22Rv1 (cell line): ENCODE data around the gene SHQ1.

Source experiments
- H3K27ac ChIP-seq: fragments of 450-650 bp; 2 replicates; pipeline ENCODE4 v1.5.1; 2017
- ZFX ChIP-seq: fragments of 450-650 bp; IDR thresholded peaks from 2 replicates; pipeline ENCODE4 v1.6.1; 2017; ENCODE audit warnings: antibody characterized with exemption, borderline replicate concordance
- TF ChIP-seq, protein P1 (sequence below): fragments of 450-650 bp; IDR thresholded peaks from 2 replicates; pipeline ENCODE4 v1.5.1; 2017; ENCODE audit warnings: mild to moderate bottlenecking

SHQ1 gene

GRCh38 chr3:72891053-72891855, 43.0 kb upstream of the SHQ1 start:
- H3K27ac ChIP-seq: no peak overlapping the region
- TF ChIP-seq ZFX: no peak
- TF ChIP-seq, protein P1, sequence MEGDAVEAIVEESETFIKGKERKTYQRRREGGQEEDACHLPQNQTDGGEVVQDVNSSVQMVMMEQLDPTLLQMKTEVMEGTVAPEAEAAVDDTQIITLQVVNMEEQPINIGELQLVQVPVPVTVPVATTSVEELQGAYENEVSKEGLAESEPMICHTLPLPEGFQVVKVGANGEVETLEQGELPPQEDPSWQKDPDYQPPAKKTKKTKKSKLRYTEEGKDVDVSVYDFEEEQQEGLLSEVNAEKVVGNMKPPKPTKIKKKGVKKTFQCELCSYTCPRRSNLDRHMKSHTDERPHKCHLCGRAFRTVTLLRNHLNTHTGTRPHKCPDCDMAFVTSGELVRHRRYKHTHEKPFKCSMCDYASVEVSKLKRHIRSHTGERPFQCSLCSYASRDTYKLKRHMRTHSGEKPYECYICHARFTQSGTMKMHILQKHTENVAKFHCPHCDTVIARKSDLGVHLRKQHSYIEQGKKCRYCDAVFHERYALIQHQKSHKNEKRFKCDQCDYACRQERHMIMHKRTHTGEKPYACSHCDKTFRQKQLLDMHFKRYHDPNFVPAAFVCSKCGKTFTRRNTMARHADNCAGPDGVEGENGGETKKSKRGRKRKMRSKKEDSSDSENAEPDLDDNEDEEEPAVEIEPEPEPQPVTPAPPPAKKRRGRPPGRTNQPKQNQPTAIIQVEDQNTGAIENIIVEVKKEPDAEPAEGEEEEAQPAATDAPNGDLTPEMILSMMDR: no peak

- TF ChIP-seq, protein P1: no peak
- no peak for TF ChIP-seq ZFX
- no peak overlapping the region for H3K27ac ChIP-seq
Observed at GRCh38 chr3:72890166-72890925, 42.1 kb upstream of the SHQ1 start.

- no peak overlapping the region for H3K27ac ChIP-seq
- TF ChIP-seq, protein P1: no peak
- TF ChIP-seq ZFX: no peak
Observed at GRCh38 chr3:72889310-72890165, 41.3 kb upstream of the SHQ1 start.

- no peak overlapping the region for H3K27ac ChIP-seq
- TF ChIP-seq ZFX: no peak
- TF ChIP-seq, protein P1: no peak
Observed at GRCh38 chr3:72888546-72889309, 40.5 kb upstream of the SHQ1 start.

- TF ChIP-seq, protein P1: peak; percentile 70
- TF ChIP-seq ZFX: no peak
- H3K27ac ChIP-seq: no peak within 1 kb of the TSS
Observed at GRCh38 chr3:72887705-72888545, 39.7 kb upstream of the SHQ1 start, which contains the start of gene GXYLT2. Gene GXYLT2 (plus strand): TSS chr3:72888046. CDS start chr3:72888234, 188 bp downstream.

DNA sequence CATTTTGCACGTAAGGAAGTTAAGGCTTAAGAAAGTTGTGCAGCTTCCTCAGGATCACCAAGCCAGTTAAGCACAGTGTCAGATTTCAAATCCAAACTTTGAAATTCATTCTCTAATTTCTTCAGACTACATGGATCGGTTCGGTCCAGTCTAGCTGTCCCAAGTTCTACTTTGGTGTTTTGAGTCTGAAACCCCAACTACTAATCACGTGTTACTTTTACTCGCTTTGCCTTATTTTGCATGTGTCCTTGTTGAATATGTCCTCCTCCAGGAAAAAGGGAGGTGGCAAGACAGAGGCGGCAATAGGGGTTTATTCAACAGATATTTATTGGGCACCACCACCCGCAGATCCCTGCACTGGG, 39.1 kb upstream of the SHQ1 start:
- no peak for TF ChIP-seq ZFX
- no peak overlapping the region for H3K27ac ChIP-seq
